IMR-90 (cell line): Measurements from ENCODE around the gene BRF1. TPM values are rescaled to one million over a fixed set of nuclear protein-coding genes. Genes with fewer than 3 reads are reported as not detected.

ENCODE experiments used
- ATAC-seq: fragments of 200-7000 bp; cut with Tn5 transposase; 2 replicates; pipeline ENCODE4 v1.9.1; 2020; ENCODE audit warnings: low read depth, mild to moderate bottlenecking, moderate library complexity
- BruUV-seq: library from RNA; stranded (reverse); fragments of 400-500 nt; replicated peaks from 2 replicates; lab custom pipeline; 2021; lab: Mats Ljungman, UMichigan
- CTCF ChIA-PET: fragments of 300-600 bp; formaldehyde crosslinking; extraction: SDS; loops from one replicate; lab custom pipeline; 2021; ENCODE audit warnings: antibody characterized with exemption; lab: Yijun Ruan, JAX
- POLR2A ChIA-PET: fragments of 300-600 bp; sonication (Branson Sonifier 250); formaldehyde crosslinking; loops from one replicate; lab custom pipeline; 2022; ENCODE audit warnings: antibody characterized with exemption; ENCODE audit not compliant: unreplicated experiment; lab: Charles Lee
- DNase-seq: peaks from one replicate; pipeline ENCODE4 v3.0.0; 2013
- H2AFZ ChIP-seq: replicated peaks from 2 replicates; pipeline ENCODE3; 2013; ENCODE audit warnings: low read length, mild to moderate bottlenecking; ENCODE audit not compliant: poor library complexity
- H2AK5ac ChIP-seq: 2 replicates; pipeline ENCODE4 v1.6.1; 2013; ENCODE audit warnings: low read depth, low read length, inconsistent platforms
- H2AK9ac ChIP-seq: replicated peaks from 2 replicates; pipeline ENCODE3; 2013; ENCODE audit warnings: mild to moderate bottlenecking, low read depth, low read length, moderate library complexity; ENCODE audit not compliant: poor library complexity
- H2BK120ac ChIP-seq: 2 replicates; pipeline ENCODE4 v1.6.1; 2013; ENCODE audit warnings: low read depth, low read length, inconsistent platforms
- H2BK15ac ChIP-seq: 3 replicates; pipeline ENCODE4 v1.6.1; 2013; ENCODE audit warnings: low read depth, low read length, inconsistent platforms
- H2BK20ac ChIP-seq: 2 replicates; pipeline ENCODE4 v1.6.1; 2013; ENCODE audit warnings: low read depth, mild to moderate bottlenecking, inconsistent platforms, low read length, moderate library complexity
- H2BK5ac ChIP-seq: 2 replicates; pipeline ENCODE4 v1.6.1; 2013; ENCODE audit warnings: mild to moderate bottlenecking, low read depth, low read length, inconsistent platforms; ENCODE audit not compliant: poor library complexity, severe bottlenecking
- H3K14ac ChIP-seq: replicated peaks from 2 replicates; pipeline ENCODE4 v1.6.1; 2013; ENCODE audit warnings: low read depth, low read length, inconsistent platforms
- H3K18ac ChIP-seq: 2 replicates; pipeline ENCODE4 v1.6.1; 2013; ENCODE audit warnings: low read depth, low read length, control low read depth
- H3K23ac ChIP-seq: 2 replicates; pipeline ENCODE4 v1.6.1; 2013; ENCODE audit warnings: low read depth, low read length, inconsistent platforms
- H3K27ac ChIP-seq: 2 replicates; pipeline ENCODE4 v1.5.1; 2013; ENCODE audit warnings: mild to moderate bottlenecking, control low read depth, low read length; ENCODE audit not compliant: insufficient read depth
- H3K27me3 ChIP-seq: 2 replicates; pipeline ENCODE4 v1.6.1; 2013; ENCODE audit warnings: low read length; ENCODE audit not compliant: control insufficient read depth, insufficient read depth
- H3K36me3 ChIP-seq: 2 replicates; pipeline ENCODE4 v1.6.1; 2013; ENCODE audit warnings: low read length, mixed read lengths; ENCODE audit not compliant: control insufficient read depth, insufficient read depth
- H3K4ac ChIP-seq: 2 replicates; pipeline ENCODE4 v1.6.1; 2013; ENCODE audit warnings: low read depth, low read length, inconsistent platforms
- H3K4me1 ChIP-seq: 2 replicates; pipeline ENCODE4 v1.6.1; 2013; ENCODE audit warnings: low read length, mixed read lengths; ENCODE audit not compliant: control insufficient read depth, insufficient read depth
- H3K4me2 ChIP-seq: 2 replicates; pipeline ENCODE4 v1.6.1; 2013; ENCODE audit warnings: low read depth, mild to moderate bottlenecking, control low read depth, low read length, moderate library complexity
- H3K4me3 ChIP-seq: 2 replicates; pipeline ENCODE4 v1.5.1; 2013; ENCODE audit warnings: low read depth, mild to moderate bottlenecking, control low read depth, low read length, moderate library complexity; ENCODE audit not compliant: insufficient read depth
- H3K56ac ChIP-seq: 2 replicates; pipeline ENCODE4 v1.6.1; 2013; ENCODE audit warnings: low read length, inconsistent platforms; ENCODE audit not compliant: insufficient read depth; ENCODE audit errors: extremely low read depth
- H3K79me1 ChIP-seq, 2 experiments: 2 replicates each; pipeline ENCODE4 v1.6.1; 2013; ENCODE audit warnings: low read length in 2 of 2, inconsistent platforms in 1 of 2, low read depth in 1 of 2
- H3K9ac ChIP-seq: 2 replicates; pipeline ENCODE4 v1.6.1; 2013; ENCODE audit warnings: low read depth, low read length, control low read depth
- H3K9me1 ChIP-seq: 2 replicates; pipeline ENCODE4 v1.6.1; 2013; ENCODE audit warnings: low read length, inconsistent platforms; ENCODE audit not compliant: insufficient read depth
- H3K9me3 ChIP-seq: 2 replicates; pipeline ENCODE4 v1.6.1; 2013; ENCODE audit warnings: low read length; ENCODE audit not compliant: control insufficient read depth, insufficient read depth
- H4K20me1 ChIP-seq: 2 replicates; pipeline ENCODE4 v1.6.1; 2013; ENCODE audit warnings: low read length, inconsistent platforms; ENCODE audit not compliant: insufficient read depth
- H4K5ac ChIP-seq: 2 replicates; pipeline ENCODE4 v1.6.1; 2013; ENCODE audit warnings: mild to moderate bottlenecking, low read depth, low read length, control low read depth
- H4K8ac ChIP-seq, 2 experiments: 2 replicates each; pipeline ENCODE4 v1.6.1; 2013; ENCODE audit warnings: low read depth in 2 of 2, low read length in 2 of 2, control low read depth in 1 of 2, inconsistent platforms in 1 of 2
- H4K91ac ChIP-seq: 2 replicates; pipeline ENCODE4 v1.6.1; 2013; ENCODE audit warnings: low read depth, low read length, inconsistent platforms; ENCODE audit not compliant: insufficient read depth
- CEBPB ChIP-seq: IDR thresholded peaks from 2 replicates; pipeline ENCODE4 v1.6.1; 2012; ENCODE audit warnings: low read depth, low read length, improper control_type of control experiment
- CHD1 ChIP-seq: IDR thresholded peaks from 2 replicates; pipeline ENCODE4 v1.6.1; 2012; ENCODE audit warnings: low read depth, low read length, improper control_type of control experiment
- FOS ChIP-seq: fragments of 150-350 bp; IDR thresholded peaks from 2 replicates; pipeline ENCODE4 v1.6.1; 2016; ENCODE audit warnings: low read depth, low read length
- MAFK ChIP-seq: IDR thresholded peaks from 2 replicates; pipeline ENCODE4 v1.6.1; 2012; ENCODE audit warnings: low read depth, low read length, improper control_type of control experiment
- MAZ ChIP-seq: IDR thresholded peaks from 2 replicates; pipeline ENCODE4 v1.6.1; 2012; ENCODE audit warnings: low read depth, mild to moderate bottlenecking, low read length, improper control_type of control experiment, moderate library complexity, borderline replicate concordance
- NFE2L2 ChIP-seq: fragments of 150-350 bp; IDR thresholded peaks from 2 replicates; pipeline ENCODE4 v1.6.1; 2016; ENCODE audit warnings: low read depth, mild to moderate bottlenecking, low read length
- RAD21 ChIP-seq: IDR thresholded peaks from 2 replicates; pipeline ENCODE4 v1.6.1; 2012; ENCODE audit warnings: low read length, improper control_type of control experiment
- RCOR1 ChIP-seq: IDR thresholded peaks from 2 replicates; pipeline ENCODE4 v1.6.1; 2012; ENCODE audit warnings: mild to moderate bottlenecking, low read length, improper control_type of control experiment; ENCODE audit not compliant: insufficient replicate concordance
- RFX5 ChIP-seq: IDR thresholded peaks from 2 replicates; pipeline ENCODE4 v1.8.0; 2012; ENCODE audit warnings: low read depth, mild to moderate bottlenecking, low read length, moderate library complexity
- WGBS, 2 experiments: methylation state at CpG; one replicate each; pipeline versions ENCODE4 v1.1.5 to v1.1.7; 2013; ENCODE audit warnings: missing lambda C conversion rate in 2 of 2; ENCODE audit not compliant: insufficient read length in 1 of 2; ENCODE audit errors: extremely low coverage in 2 of 2; 5-methylcytosine and 5-hydroxymethylcytosine counted together
- dilution Hi-C: fragments of 300-500 bp; cut with HindIII; formaldehyde crosslinking; loops from one replicate; pipeline ENCODE4 v1.14.3; 2018; ENCODE audit warnings: low sequenced_read_pairs; ENCODE audit not compliant: unreplicated experiment
- in situ Hi-C: fragments of 300-500 bp; cut with MboI; formaldehyde crosslinking; loops from 3 replicates; pipeline ENCODE4 v1.14.3; 2019; ENCODE audit warnings: low sequenced_read_pairs, inconsistent platforms, mixed read lengths
- intact Hi-C: fragments of 100-400 bp; cut with micrococcal nuclease; formaldehyde crosslinking; loops from 2 replicates; pipeline ENCODE4 v1.10.0; 2022
- polyA plus RNA-seq, 3 experiments: library from polyadenylated mRNA; depleted of rRNA; stranded (reverse); fragments of >200 nt; gene quantifications; 2 replicates each; pipeline ENCODE4 v1.2.3, GENCODE V29; 2012; ENCODE audit warnings: low replicate concordance in 1 of 3
- total RNA-seq: library from RNA; depleted of rRNA; stranded (reverse); fragments of >200 nt; gene quantifications from 2 replicates; pipeline ENCODE4 v1.2.3, GENCODE V29; 2012
- TF ChIP-seq, protein P1 (sequence below): conservative IDR thresholded peaks from 2 replicates; pipeline ENCODE4 v1.5.1; 2012; ENCODE audit warnings: mild to moderate bottlenecking, low read depth, low read length, improper control_type of control experiment
- TF ChIP-seq, protein P2 (sequence below): fragments of 150-350 bp; IDR thresholded peaks from 2 replicates; pipeline ENCODE4 v1.6.1; 2016; ENCODE audit warnings: low read depth, mild to moderate bottlenecking, low read length, moderate library complexity, borderline replicate concordance
- TF ChIP-seq, protein P3 (sequence below): fragments of 150-350 bp; IDR thresholded peaks from 2 replicates; pipeline ENCODE4 v1.6.1; 2017; ENCODE audit warnings: mild to moderate bottlenecking, antibody characterized with exemption, low read length, low read depth

The BRF1 gene
- total and polyA plus RNA-seq, 2 of the 4 experiments (the other 2 are of a cell fraction), result 12.4 to 16.7 TPM

DNA sequence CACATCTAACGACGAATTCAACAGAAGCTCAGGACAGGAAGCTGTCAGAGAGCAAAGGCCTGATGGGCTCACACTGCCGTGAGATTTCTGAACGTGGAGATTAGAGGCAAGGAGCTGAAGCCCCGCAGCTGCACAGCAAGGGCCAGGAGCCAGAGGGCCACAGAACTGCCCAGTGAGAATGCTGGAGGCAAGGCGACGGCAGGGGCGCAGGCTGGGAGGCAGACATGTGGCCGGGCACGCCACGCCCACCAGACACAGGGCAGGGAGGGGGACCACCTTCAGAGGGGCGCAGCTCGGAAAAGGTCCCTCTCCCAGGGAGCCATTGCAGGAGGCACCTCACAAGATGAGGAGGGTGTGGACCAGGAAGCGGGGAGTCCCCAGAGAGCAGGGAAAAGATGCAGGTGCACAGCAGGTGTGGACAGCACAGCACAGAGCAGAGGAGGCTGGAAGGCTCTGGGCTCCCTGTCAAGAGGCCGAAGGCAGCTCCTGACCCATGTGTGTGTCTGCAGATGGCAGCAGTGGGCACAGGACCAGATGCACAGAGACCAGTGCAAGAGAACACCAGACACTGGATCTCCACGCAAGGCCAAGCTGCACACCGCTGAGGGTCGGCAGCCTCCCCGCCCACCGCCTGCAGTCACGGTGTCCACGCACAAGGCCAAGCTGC is 29.4 kb downstream of the BRF1 start:
- ChIA-PET CTCF (no interaction called here), POLR2A (no interaction called here)
- Histone ChIP-seq H3K4me2 (no peak overlapping the region), H3K4ac (no peak overlapping the region), H2AK9ac (no peak overlapping the region), H4K20me1 (peaks cover 18% of the 10 kb centered on the region), H2BK5ac (no peak overlapping the region), H3K79me1 (peaks cover 0 to 33% of the 10 kb centered on the region in 2 experiments; a peak in 3 of 4 replicates), H3K23ac (no peak overlapping the region), H3K14ac (no peak overlapping the region), H3K18ac (no peak overlapping the region), H4K5ac (no peak overlapping the region), H3K56ac (no peak overlapping the region), H3K9ac (no peak overlapping the region), H3K4me1 (peaks cover 6% of the 10 kb centered on the region), H3K9me3 (no peaks in the 10 kb centered on the region), H2AFZ (no peak overlapping the region), H3K36me3 (peaks cover 6% of the 10 kb centered on the region), H3K9me1 (peaks cover 5% of the 10 kb centered on the region; the same call in 1 of the 2 replicates), H4K8ac (no peak overlapping the region), H2BK15ac (no peak overlapping the region), H3K4me3 (no peak overlapping the region), H2AK5ac (no peak overlapping the region), H2BK20ac (no peak overlapping the region), H2BK120ac (no peak overlapping the region), H4K91ac (no peak overlapping the region), H3K27ac (no peak overlapping the region), H3K27me3 (no peaks in the 10 kb centered on the region)
- in situ Hi-C loops, result no loop called here
- no peak for TF ChIP-seq MAFK
- TF ChIP-seq, protein P1, sequence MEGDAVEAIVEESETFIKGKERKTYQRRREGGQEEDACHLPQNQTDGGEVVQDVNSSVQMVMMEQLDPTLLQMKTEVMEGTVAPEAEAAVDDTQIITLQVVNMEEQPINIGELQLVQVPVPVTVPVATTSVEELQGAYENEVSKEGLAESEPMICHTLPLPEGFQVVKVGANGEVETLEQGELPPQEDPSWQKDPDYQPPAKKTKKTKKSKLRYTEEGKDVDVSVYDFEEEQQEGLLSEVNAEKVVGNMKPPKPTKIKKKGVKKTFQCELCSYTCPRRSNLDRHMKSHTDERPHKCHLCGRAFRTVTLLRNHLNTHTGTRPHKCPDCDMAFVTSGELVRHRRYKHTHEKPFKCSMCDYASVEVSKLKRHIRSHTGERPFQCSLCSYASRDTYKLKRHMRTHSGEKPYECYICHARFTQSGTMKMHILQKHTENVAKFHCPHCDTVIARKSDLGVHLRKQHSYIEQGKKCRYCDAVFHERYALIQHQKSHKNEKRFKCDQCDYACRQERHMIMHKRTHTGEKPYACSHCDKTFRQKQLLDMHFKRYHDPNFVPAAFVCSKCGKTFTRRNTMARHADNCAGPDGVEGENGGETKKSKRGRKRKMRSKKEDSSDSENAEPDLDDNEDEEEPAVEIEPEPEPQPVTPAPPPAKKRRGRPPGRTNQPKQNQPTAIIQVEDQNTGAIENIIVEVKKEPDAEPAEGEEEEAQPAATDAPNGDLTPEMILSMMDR, result no peak
- TF ChIP-seq NFE2L2, result no peak
- TF ChIP-seq FOS, result no peak
- TF ChIP-seq, protein P2, sequence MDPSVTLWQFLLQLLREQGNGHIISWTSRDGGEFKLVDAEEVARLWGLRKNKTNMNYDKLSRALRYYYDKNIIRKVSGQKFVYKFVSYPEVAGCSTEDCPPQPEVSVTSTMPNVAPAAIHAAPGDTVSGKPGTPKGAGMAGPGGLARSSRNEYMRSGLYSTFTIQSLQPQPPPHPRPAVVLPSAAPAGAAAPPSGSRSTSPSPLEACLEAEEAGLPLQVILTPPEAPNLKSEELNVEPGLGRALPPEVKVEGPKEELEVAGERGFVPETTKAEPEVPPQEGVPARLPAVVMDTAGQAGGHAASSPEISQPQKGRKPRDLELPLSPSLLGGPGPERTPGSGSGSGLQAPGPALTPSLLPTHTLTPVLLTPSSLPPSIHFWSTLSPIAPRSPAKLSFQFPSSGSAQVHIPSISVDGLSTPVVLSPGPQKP, result no peak
- TF ChIP-seq CHD1, result no peak
- no peak for TF ChIP-seq RAD21
- TF ChIP-seq RCOR1, result no peak
- TF ChIP-seq MAZ, result no peak
- TF ChIP-seq, protein P3, sequence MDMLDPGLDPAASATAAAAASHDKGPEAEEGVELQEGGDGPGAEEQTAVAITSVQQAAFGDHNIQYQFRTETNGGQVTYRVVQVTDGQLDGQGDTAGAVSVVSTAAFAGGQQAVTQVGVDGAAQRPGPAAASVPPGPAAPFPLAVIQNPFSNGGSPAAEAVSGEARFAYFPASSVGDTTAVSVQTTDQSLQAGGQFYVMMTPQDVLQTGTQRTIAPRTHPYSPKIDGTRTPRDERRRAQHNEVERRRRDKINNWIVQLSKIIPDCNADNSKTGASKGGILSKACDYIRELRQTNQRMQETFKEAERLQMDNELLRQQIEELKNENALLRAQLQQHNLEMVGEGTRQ, result no peak
- no peak for TF ChIP-seq RFX5
- TF ChIP-seq CEBPB, result no peak
- DNase-seq (no peak), ATAC-seq (no peak)
- no TSS peak for BruUV-seq
- dilution Hi-C loops, result no loop called here
- 82% methylated on average over 7 of the region's 22 CpGs; no CpG with 5 or more reads in 1 of the 2 experiments for WGBS, 2 experiments
- intact Hi-C loops, result no loop called here
